ENCODE measurements around the gene ASAP3.

DNA sequence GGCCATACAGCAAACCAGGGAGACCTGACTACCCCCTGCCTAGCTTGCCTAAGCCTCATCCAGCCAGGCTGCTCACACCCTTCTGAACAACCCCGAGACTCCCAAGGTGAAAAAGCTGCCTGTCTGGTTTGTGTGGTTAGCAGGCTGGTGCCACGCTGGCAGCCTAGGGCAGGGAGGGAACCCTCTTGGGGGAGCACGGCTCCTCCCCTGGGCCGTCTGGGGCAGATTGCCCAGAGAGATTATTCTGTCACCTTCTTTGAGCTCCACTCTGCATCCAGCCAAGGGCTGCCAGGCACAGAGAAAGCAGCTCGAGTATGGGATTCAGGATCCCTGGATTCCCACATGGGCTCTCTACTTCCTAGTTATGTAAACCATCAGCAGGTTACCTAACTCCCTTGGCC lies 32.0 kb downstream of the ASAP3 start:
- TF ChIP-seq POLR2AphosphoS5 (IDR thresholded peaks at IDR 0.05; ENCODE audit: low read depth, low read length) = no peak
- TF ChIP-seq, protein P1, sequence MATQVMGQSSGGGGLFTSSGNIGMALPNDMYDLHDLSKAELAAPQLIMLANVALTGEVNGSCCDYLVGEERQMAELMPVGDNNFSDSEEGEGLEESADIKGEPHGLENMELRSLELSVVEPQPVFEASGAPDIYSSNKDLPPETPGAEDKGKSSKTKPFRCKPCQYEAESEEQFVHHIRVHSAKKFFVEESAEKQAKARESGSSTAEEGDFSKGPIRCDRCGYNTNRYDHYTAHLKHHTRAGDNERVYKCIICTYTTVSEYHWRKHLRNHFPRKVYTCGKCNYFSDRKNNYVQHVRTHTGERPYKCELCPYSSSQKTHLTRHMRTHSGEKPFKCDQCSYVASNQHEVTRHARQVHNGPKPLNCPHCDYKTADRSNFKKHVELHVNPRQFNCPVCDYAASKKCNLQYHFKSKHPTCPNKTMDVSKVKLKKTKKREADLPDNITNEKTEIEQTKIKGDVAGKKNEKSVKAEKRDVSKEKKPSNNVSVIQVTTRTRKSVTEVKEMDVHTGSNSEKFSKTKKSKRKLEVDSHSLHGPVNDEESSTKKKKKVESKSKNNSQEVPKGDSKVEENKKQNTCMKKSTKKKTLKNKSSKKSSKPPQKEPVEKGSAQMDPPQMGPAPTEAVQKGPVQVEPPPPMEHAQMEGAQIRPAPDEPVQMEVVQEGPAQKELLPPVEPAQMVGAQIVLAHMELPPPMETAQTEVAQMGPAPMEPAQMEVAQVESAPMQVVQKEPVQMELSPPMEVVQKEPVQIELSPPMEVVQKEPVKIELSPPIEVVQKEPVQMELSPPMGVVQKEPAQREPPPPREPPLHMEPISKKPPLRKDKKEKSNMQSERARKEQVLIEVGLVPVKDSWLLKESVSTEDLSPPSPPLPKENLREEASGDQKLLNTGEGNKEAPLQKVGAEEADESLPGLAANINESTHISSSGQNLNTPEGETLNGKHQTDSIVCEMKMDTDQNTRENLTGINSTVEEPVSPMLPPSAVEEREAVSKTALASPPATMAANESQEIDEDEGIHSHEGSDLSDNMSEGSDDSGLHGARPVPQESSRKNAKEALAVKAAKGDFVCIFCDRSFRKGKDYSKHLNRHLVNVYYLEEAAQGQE (IDR thresholded peaks at IDR 0.05; ENCODE audit: insufficient read depth in 1 of 2, low read depth in 2 of 2, low read length in 2 of 2) = no peak
- no peak for TF ChIP-seq TAF1 (IDR thresholded peaks at IDR 0.05; ENCODE audit: borderline replicate concordance, insufficient read depth, low read length)
- TF ChIP-seq SIN3A (IDR thresholded peaks at IDR 0.05; ENCODE audit: borderline replicate concordance, insufficient read depth, low read length) = no peak
- no peak for TF ChIP-seq FOXP2 (optimal IDR thresholded peaks at IDR 0.05; ENCODE audit: borderline replicate concordance, extremely low read depth, extremely low read length, insufficient read depth)
